ENCODE data around the gene CRY2.
A peak's percentile ranks its signal among the peaks of the same experiment; 100 is the strongest.
"Not testable (repeated sequence)": the region's sequence is repeated elsewhere in the genome, so short reads cannot be mapped to it uniquely, and the experiment has no call there.

CRY2 gene

DNA sequence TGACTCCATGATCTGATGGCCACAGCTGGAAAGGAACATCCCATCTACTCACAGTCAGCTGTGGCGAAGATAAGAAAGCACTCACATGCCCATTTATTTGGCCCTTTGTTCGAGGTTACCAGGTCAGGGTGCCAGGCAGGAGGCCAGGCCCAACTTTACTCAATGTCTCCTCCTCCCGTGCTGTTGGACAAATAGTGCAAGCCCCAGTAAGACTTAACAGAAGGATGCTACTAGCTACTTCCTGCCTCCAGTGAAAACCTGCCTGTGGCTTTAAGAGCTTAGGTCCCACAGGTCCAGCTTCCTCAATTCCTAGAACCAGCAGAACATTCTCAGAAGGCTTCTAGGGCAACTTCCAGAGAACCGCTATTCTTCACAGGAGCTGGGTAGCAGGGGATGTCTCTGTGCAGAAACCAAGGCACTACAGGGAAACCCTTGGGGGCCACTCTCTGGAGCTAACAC lies 12.9 kb upstream of the CRY2 start:
- Histone ChIP-seq H3K36me3 (ENCODE audit: control insufficient read depth, low read length) (no peaks in the 10 kb centered on the region), H3F3A (ENCODE audit: control insufficient read depth, insufficient read depth) (no peaks in the 10 kb centered on the region), H3K27me3 (ENCODE audit: control insufficient read depth, low read length) (peaks cover 20% of the 10 kb centered on the region), H3K9me3 (ENCODE audit: control insufficient read depth, insufficient read depth, low read length) (no peaks in the 10 kb centered on the region), H3K79me2 (ENCODE audit: control insufficient read depth, low read length) (no peaks in the 10 kb centered on the region), H3K4me2 (ENCODE audit: low read length) (no peak overlapping the region), H4K20me1 (ENCODE audit: control insufficient read depth, insufficient read depth, low read depth, low read length) (no peaks in the 10 kb centered on the region), H3K4me3 (ENCODE audit: low read length) (no peak overlapping the region), H3K27ac (ENCODE audit: low read depth, low read length) (no peak overlapping the region), H3K4me1 (ENCODE audit: control insufficient read depth, low read length) (no peaks in the 10 kb centered on the region; the same call in 1 of the 2 replicates), H3K9me2 (replicated peaks; ENCODE audit: control insufficient read depth, low read length) (no peaks in the 10 kb centered on the region)
- TF ChIP-seq EZH2phosphoT487 (IDR thresholded peaks at IDR 0.05; ENCODE audit: borderline replicate concordance, low read length) = no peak
- TF ChIP-seq, protein P1, sequence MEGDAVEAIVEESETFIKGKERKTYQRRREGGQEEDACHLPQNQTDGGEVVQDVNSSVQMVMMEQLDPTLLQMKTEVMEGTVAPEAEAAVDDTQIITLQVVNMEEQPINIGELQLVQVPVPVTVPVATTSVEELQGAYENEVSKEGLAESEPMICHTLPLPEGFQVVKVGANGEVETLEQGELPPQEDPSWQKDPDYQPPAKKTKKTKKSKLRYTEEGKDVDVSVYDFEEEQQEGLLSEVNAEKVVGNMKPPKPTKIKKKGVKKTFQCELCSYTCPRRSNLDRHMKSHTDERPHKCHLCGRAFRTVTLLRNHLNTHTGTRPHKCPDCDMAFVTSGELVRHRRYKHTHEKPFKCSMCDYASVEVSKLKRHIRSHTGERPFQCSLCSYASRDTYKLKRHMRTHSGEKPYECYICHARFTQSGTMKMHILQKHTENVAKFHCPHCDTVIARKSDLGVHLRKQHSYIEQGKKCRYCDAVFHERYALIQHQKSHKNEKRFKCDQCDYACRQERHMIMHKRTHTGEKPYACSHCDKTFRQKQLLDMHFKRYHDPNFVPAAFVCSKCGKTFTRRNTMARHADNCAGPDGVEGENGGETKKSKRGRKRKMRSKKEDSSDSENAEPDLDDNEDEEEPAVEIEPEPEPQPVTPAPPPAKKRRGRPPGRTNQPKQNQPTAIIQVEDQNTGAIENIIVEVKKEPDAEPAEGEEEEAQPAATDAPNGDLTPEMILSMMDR (IDR thresholded peaks at IDR 0.05; ENCODE audit: low read depth, low read length, poor library complexity, severe bottlenecking) = no peak

DNA sequence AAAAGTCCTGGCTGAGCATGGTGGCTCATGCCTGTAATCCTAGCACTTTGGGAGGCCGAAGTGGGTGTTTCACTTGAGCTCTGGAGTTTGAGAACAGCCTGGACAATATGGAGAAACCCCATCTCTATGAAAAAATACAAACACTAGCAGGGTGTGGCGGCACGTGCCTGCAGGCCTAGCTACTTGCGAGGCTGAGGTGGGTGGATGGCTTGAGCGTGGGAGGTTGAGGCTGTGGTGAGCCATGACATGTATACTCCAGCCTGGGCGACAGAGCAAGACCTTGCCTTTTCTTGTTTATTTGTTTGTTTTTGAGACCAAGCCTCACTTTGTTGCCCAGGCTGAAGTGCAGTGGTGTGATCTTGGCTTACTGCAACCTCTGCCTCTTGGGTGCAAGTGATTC lies 8.1 kb upstream of the CRY2 start:
- Histone ChIP-seq H3K27me3 (ENCODE audit: control insufficient read depth, low read length) (peaks cover 14% of the 10 kb centered on the region), H4K20me1 (ENCODE audit: control insufficient read depth, insufficient read depth, low read depth, low read length) (no peaks in the 10 kb centered on the region), H3K36me3 (ENCODE audit: control insufficient read depth, low read length) (no peaks in the 10 kb centered on the region), H3K4me3 (ENCODE audit: low read length) (no peak overlapping the region), H3K9me2 (replicated peaks; ENCODE audit: control insufficient read depth, low read length) (no peaks in the 10 kb centered on the region), H3K9me3 (ENCODE audit: control insufficient read depth, insufficient read depth, low read length) (no peaks in the 10 kb centered on the region), H3K4me1 (ENCODE audit: control insufficient read depth, low read length) (peaks cover 9% of the 10 kb centered on the region), H3K27ac (ENCODE audit: low read depth, low read length) (no peak overlapping the region), H3F3A (ENCODE audit: control insufficient read depth, insufficient read depth) (no peaks in the 10 kb centered on the region), H3K79me2 (ENCODE audit: control insufficient read depth, low read length) (no peaks in the 10 kb centered on the region), H3K4me2 (ENCODE audit: low read length) (no peak overlapping the region)
- TF ChIP-seq, protein P1 (IDR thresholded peaks at IDR 0.05; ENCODE audit: low read depth, low read length, poor library complexity, severe bottlenecking) = no peak
- TF ChIP-seq EZH2phosphoT487 (IDR thresholded peaks at IDR 0.05; ENCODE audit: borderline replicate concordance, low read length) = no peak

DNA sequence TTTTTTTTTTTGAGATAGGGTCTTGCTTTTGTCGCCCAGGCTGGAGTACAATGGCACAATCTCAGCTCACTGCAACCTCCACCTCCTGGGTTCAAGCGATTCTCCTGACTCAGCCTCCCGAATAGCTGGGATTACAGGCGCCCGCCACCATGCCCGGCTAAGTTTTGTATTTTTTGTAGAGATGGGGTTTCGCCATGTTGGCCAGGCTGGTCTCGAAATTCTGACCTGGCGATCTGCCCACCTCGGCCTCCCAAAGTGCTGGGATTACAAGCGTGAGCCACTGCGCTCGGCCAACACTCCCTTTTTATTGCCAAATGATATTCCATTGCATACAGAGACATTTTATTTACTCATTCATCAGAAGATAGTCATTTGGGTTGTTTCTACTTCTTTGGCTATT lies 7.0 kb upstream of the CRY2 start:
- H3K4me2 ChIP-seq (ENCODE audit: low read length); H3K4me3 ChIP-seq (ENCODE audit: low read length); H3F3A ChIP-seq (ENCODE audit: control insufficient read depth, insufficient read depth); H3K4me1 ChIP-seq (ENCODE audit: control insufficient read depth, low read length); H3K27me3 ChIP-seq (ENCODE audit: control insufficient read depth, low read length); H3K27ac ChIP-seq (ENCODE audit: low read depth, low read length); H3K9me2 ChIP-seq (replicated peaks; ENCODE audit: control insufficient read depth, low read length); H4K20me1 ChIP-seq (ENCODE audit: control insufficient read depth, insufficient read depth, low read depth, low read length); H3K79me2 ChIP-seq (ENCODE audit: control insufficient read depth, low read length); H3K9me3 ChIP-seq (ENCODE audit: control insufficient read depth, insufficient read depth, low read length); H3K36me3 ChIP-seq (ENCODE audit: control insufficient read depth, low read length): not testable (repeated sequence)

DNA sequence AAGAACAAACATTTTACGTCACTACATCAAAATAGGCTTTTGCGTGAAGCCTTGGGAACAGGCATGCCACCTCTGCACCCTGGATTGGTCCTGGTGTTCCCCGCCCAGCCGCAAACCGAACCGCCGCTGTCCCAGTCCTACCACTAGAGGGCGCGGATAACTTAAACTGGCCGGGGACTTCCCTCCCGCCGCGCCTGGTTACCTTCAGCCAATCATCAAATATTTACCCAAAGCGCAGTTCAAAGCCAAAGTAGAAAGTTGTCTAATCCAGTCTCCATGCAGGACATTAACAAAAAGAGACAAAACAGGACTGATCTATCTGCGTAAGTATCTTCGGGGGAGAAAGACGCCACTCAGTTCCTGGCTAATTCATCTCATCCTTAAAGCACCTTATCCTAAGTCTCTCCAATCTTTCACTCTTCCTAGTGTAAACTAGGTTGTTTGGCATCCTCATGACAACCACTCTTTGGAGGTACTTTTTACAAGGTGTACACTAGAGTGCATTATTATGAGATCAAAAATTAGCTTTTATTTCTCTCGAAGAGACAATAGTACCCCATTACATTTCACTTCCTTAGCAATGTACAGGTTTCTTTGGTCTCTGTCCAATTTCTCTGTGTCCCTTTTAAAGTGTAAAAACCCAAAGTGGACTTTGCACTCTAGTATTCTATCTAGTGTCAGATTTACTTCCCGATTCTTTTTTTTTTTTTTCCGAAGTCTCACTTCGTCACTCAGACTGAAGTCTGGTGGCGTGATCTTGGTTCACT lies 3.9 kb upstream of the CRY2 start:
- no peak for TF ChIP-seq EZH2phosphoT487 (IDR thresholded peaks at IDR 0.05; ENCODE audit: borderline replicate concordance, low read length)
- TF ChIP-seq, protein P1 (IDR thresholded peaks at IDR 0.05; ENCODE audit: low read depth, low read length, poor library complexity, severe bottlenecking) = peak; percentile 99
- Histone ChIP-seq H3K27me3 (ENCODE audit: control insufficient read depth, low read length) (peaks cover 7% of the 10 kb centered on the region), H3K9me3 (ENCODE audit: control insufficient read depth, insufficient read depth, low read length) (no peaks in the 10 kb centered on the region), H3K4me2 (ENCODE audit: low read length) (peak overlapping the region; percentile 65), H3K9me2 (replicated peaks; ENCODE audit: control insufficient read depth, low read length) (no peaks in the 10 kb centered on the region), H3F3A (ENCODE audit: control insufficient read depth, insufficient read depth) (no peaks in the 10 kb centered on the region), H4K20me1 (ENCODE audit: control insufficient read depth, insufficient read depth, low read depth, low read length) (peaks cover 1% of the 10 kb centered on the region; the same call in 1 of the 2 replicates), H3K79me2 (ENCODE audit: control insufficient read depth, low read length) (peaks cover 10% of the 10 kb centered on the region), H3K4me3 (ENCODE audit: low read length) (peak overlapping the region; percentile 47), H3K27ac (ENCODE audit: low read depth, low read length) (no peak overlapping the region), H3K4me1 (ENCODE audit: control insufficient read depth, low read length) (peaks cover 19% of the 10 kb centered on the region), H3K36me3 (ENCODE audit: control insufficient read depth, low read length) (no peaks in the 10 kb centered on the region; the same call in 1 of the 2 replicates)
